KMS-11 (cell line): ENCODE results near the gene AMH.

Source experiments
- H2AFZ ChIP-seq: fragments of 200-600 bp; sonication (generic); 2 replicates; pipeline ENCODE4 v1.6.1; 2016; ENCODE audit warnings: antibody characterized with exemption, mixed run types, low read depth
- H3K27ac ChIP-seq: fragments of 200-600 bp; sonication (generic); 2 replicates; pipeline ENCODE4 v1.6.1; 2016; ENCODE audit warnings: mild to moderate bottlenecking, mixed run types
- H3K27me3 ChIP-seq: fragments of 200-600 bp; sonication (generic); 2 replicates; pipeline ENCODE4 v1.6.1; 2017; ENCODE audit warnings: mild to moderate bottlenecking, low read depth, mixed run types, moderate library complexity; ENCODE audit not compliant: insufficient read depth
- H3K36me3 ChIP-seq: fragments of 200-600 bp; sonication (generic); 2 replicates; pipeline ENCODE4 v1.6.1; 2017; ENCODE audit warnings: mild to moderate bottlenecking, mixed run types; ENCODE audit not compliant: insufficient read depth
- H3K4me1 ChIP-seq: fragments of 200-600 bp; sonication (generic); 2 replicates; pipeline ENCODE4 v1.6.1; 2016; ENCODE audit warnings: mild to moderate bottlenecking, low read depth, mixed run types; ENCODE audit not compliant: poor library complexity, severe bottlenecking
- H3K4me2 ChIP-seq: fragments of 200-600 bp; sonication (generic); 2 replicates; pipeline ENCODE4 v1.7.0; 2016; ENCODE audit warnings: mild to moderate bottlenecking, mixed run types
- H3K4me3 ChIP-seq: fragments of 200-600 bp; sonication (generic); IDR thresholded peaks from 2 replicates; pipeline ENCODE4 v1.6.1; 2017; ENCODE audit warnings: low read depth, low read length, mixed read lengths; ENCODE audit not compliant: insufficient read depth
- H3K79me2 ChIP-seq: fragments of 200-600 bp; sonication (generic); 2 replicates; pipeline ENCODE4 v1.6.1; 2016; ENCODE audit warnings: low read depth, mixed run types; ENCODE audit not compliant: insufficient read depth
- H3K9ac ChIP-seq: fragments of 200-600 bp; sonication (generic); 2 replicates; pipeline ENCODE4 v1.6.1; 2016; ENCODE audit warnings: mild to moderate bottlenecking, mixed run types
- H4K20me1 ChIP-seq: fragments of 200-600 bp; sonication (generic); 2 replicates; pipeline ENCODE4 v1.6.1; 2016; ENCODE audit warnings: mild to moderate bottlenecking, mixed run types; ENCODE audit not compliant: insufficient read depth
- TF ChIP-seq, protein P1 (sequence below): fragments of 200-600 bp; sonication (generic); conservative IDR thresholded peaks from 2 replicates; pipeline ENCODE4 v1.6.1; 2017; ENCODE audit warnings: low read depth, mild to moderate bottlenecking, antibody characterized with exemption, low read length, moderate library complexity, mixed read lengths

AMH gene

DNA sequence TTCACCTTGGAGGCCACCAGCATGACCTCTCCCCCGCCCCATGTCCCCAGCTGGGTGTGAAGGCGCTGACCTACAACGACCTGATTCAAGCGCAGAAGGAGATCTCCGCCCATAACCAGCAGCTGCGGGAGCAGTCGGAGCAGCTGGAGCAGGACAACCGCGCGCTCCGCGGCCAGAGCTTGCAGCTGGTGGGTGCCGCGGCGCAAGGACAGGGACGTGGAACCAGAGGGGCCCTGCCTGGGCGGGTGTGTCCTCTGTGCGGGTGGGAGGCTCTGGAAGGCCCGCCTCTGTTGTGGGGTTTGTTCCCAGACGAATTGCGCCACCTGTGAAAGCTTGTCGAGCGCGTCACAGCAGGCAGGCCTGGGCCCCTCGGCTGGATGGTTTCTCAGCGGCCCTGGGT, 35.3 kb upstream of the AMH start:
- Histone ChIP-seq H3K4me2 (no peak overlapping the region), H2AFZ (no peak overlapping the region), H3K4me1 (no peaks in the 10 kb centered on the region), H3K9ac (no peak overlapping the region), H3K4me3 (no peak overlapping the region), H3K27me3 (no peaks in the 10 kb centered on the region), H3K36me3 (no peaks in the 10 kb centered on the region), H4K20me1 (no peaks in the 10 kb centered on the region), H3K27ac (no peak overlapping the region), H3K79me2 (no peaks in the 10 kb centered on the region)
- TF ChIP-seq, protein P1, sequence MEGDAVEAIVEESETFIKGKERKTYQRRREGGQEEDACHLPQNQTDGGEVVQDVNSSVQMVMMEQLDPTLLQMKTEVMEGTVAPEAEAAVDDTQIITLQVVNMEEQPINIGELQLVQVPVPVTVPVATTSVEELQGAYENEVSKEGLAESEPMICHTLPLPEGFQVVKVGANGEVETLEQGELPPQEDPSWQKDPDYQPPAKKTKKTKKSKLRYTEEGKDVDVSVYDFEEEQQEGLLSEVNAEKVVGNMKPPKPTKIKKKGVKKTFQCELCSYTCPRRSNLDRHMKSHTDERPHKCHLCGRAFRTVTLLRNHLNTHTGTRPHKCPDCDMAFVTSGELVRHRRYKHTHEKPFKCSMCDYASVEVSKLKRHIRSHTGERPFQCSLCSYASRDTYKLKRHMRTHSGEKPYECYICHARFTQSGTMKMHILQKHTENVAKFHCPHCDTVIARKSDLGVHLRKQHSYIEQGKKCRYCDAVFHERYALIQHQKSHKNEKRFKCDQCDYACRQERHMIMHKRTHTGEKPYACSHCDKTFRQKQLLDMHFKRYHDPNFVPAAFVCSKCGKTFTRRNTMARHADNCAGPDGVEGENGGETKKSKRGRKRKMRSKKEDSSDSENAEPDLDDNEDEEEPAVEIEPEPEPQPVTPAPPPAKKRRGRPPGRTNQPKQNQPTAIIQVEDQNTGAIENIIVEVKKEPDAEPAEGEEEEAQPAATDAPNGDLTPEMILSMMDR, result no peak

DNA sequence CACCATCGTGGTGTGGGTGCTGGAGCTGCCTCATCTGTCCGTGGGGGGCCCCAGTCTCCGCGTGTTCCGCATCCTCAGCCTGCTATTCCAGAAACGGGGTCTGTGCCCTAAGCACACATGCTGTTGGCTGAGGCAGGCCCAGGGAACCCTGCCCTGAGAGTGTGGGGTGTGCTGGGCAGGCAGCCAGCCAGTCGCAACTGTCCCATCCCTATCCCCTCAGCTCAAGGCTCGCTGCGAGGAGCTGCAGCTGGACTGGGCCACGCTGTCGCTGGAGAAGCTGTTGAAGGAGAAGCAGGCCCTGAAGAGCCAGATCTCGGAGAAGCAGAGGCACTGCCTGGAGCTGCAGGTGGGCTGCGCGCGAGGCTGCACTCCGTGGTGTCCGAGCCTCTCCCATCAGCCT, 34.9 kb upstream of the AMH start:
- Histone ChIP-seq H3K9ac (no peak overlapping the region), H3K4me1 (no peaks in the 10 kb centered on the region), H3K36me3 (no peaks in the 10 kb centered on the region), H4K20me1 (no peaks in the 10 kb centered on the region), H3K27me3 (no peaks in the 10 kb centered on the region), H3K4me3 (no peak overlapping the region), H2AFZ (no peak overlapping the region), H3K79me2 (no peaks in the 10 kb centered on the region), H3K27ac (no peak overlapping the region), H3K4me2 (no peak overlapping the region)
- TF ChIP-seq, protein P1, result no peak

DNA sequence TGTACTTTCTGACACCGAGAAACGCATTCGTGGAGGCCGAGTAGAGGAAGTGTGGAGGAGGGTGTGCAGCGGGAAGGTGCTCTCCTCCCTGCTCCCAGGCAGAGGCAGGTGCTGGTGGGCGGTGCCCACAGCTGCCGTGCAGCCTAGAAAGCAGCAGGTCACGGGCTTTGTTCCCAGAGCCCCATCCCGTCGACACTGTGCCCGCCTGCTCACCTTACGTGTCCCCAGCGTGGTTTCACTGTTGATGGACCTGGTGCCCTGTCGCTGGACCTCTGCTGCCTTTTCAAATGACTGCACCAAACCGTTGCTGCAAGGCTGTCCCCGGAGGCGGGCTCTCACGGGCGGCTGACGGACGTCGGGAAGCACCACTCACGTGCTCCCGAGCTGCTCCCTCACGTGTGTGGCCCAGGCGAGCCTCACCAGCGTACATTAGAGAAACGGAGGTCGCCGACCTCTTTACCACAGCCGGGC, 33.8 kb upstream of the AMH start:
- Histone ChIP-seq H4K20me1 (no peaks in the 10 kb centered on the region), H3K4me2 (no peak overlapping the region), H3K36me3 (no peaks in the 10 kb centered on the region), H3K4me3 (no peak overlapping the region), H3K27ac (no peak overlapping the region), H3K27me3 (no peaks in the 10 kb centered on the region), H3K4me1 (no peaks in the 10 kb centered on the region), H3K9ac (no peak overlapping the region), H3K79me2 (no peaks in the 10 kb centered on the region), H2AFZ (no peak overlapping the region)
- TF ChIP-seq, protein P1, result no peak

DNA sequence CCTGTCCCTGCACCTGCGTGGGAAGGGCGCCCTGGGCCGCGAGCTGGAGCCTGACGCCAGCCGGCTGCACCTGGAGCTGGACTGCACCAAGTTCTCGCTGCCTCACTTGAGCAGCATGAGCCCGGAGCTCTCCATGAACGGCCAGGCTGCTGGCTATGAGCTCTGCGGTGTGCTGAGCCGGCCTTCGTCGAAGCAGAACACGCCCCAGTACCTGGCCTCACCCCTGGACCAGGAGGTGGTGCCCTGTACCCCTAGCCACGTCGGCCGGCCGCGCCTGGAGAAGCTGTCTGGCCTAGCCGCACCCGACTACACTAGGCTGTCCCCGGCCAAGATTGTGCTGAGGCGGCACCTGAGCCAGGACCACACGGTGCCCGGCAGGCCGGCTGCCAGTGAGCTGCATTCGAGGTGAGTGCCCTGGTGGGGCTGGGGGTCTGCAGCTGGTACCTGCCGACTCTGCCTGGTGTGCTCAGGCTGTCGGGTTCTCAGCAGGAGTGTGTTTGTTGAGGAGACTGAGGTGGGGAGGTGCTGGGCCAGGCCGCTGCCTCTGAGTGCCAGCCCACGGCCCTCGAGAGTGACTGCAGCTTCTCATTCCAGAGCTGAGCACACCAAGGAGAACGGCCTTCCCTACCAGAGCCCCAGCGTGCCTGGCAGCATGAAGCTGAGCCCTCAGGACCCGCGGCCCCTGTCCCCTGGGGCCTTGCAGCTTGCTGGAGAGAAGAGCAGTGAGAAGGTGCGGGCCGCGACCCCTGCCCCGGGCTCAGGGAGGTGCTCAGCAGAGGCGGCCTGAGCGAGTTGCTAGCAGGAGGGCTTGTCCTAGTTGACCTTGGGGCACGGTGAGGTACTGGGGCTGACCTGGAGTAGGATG, 32.5 kb upstream of the AMH start:
- Histone ChIP-seq H3K79me2 (no peaks in the 10 kb centered on the region), H3K36me3 (no peaks in the 10 kb centered on the region), H3K27ac (no peak overlapping the region), H4K20me1 (no peaks in the 10 kb centered on the region), H2AFZ (no peak overlapping the region), H3K27me3 (no peaks in the 10 kb centered on the region), H3K4me3 (no peak overlapping the region), H3K9ac (no peak overlapping the region), H3K4me1 (no peaks in the 10 kb centered on the region), H3K4me2 (no peak overlapping the region)
- TF ChIP-seq, protein P1, result no peak
